HG02678 (cell line): ENCODE data around the gene SLC8A1.

ENCODE experiments used
- ATAC-seq: cut with Tn5 transposase; IDR thresholded peaks from one replicate; pipeline ENCODE4 v1.9.1; 2021; ENCODE audit warnings: mild to moderate bottlenecking, moderate library complexity; ENCODE audit not compliant: unreplicated experiment

Gene SLC8A1

GRCh38 chr2:40361478-40361877 is 90.4 kb downstream of the SLC8A1 start:
- no peak for ATAC-seq

DNA sequence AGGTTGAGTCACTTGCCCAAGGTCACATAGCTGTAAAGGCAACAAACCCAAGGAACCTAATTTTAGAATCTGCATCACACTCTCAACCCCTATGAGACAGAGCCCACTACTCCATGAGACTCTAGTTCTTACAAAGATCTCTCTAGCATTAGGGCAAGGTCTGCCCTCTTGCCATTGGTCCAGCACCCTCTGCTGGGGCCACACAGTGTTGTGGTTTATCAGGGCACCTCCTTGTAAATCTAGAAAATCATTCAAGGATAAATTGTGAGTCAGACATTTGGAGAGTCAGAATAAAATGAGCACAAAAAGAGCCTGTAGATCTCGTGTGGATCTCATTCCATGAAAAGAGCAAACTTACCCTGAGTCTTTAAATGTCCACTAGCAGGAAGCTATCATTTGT is 91.2 kb downstream of the SLC8A1 start:
- no peak for ATAC-seq

- no peak for ATAC-seq
Observed at GRCh38 chr2:40359811-40360210, 92.1 kb downstream of the SLC8A1 start.

DNA sequence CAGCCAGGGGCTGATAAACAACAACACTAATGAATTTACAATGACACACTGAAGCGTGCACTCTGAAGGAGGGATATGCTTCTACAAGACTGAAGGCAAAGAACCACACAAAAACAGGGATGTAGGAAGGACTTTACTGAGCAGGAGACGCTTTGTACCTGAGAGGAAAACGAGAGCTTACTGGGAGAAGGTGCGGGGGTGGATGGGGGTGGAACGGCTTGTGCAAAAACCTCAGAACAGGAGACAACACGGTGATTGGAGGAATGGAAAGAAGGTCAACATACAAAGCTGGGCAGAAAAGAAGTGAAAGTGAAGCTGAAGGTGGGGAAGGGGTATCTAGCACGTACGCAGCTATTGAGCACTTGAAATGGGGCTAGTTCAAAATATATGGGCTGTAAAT is 93.1 kb downstream of the SLC8A1 start:
- ATAC-seq: no peak

GRCh38 chr2:40357667-40358066 is 94.2 kb downstream of the SLC8A1 start:
- no peak for ATAC-seq

- ATAC-seq: no peak
Observed at GRCh38 chr2:40355451-40355850, 96.4 kb downstream of the SLC8A1 start.

DNA sequence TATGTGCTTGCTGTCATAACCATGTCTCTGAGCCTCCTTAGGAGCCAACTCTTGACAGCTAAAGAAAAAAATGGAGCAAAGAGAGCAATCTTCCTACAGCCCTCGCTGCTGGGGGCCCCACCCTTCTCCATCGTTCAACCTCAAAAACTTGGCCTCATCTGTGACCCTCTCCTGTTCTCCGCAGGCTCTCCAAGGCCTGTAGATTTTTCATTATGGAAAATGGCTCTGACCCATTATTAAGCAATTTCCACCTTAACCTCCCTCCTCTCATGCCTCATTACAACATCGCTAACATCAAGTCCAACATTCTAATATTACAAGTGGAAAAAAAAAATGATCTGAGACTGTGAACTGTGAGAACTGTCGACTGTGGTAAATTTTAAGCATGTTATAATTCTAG is 98.7 kb downstream of the SLC8A1 start:
- no peak for ATAC-seq

DNA sequence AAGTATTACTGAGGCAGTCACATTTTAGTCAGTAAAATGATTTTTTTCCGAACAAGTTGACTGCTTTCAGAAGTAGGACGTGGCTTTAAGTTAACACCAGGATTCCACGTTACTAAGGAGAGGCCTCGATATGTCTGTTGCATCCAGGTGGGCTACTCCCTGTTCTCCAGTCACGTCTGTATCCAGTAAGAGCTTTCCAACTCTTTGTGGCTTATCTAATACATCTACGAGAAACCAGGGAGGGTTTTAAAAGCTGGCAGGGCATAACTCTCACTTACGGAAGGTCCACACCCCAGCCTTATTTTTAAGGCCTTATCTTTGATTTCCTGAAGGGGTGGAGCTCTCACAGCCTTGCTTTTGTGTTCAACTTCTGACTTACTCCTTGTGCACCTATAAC is 99.2 kb downstream of the SLC8A1 start:
- ATAC-seq: no peak

DNA sequence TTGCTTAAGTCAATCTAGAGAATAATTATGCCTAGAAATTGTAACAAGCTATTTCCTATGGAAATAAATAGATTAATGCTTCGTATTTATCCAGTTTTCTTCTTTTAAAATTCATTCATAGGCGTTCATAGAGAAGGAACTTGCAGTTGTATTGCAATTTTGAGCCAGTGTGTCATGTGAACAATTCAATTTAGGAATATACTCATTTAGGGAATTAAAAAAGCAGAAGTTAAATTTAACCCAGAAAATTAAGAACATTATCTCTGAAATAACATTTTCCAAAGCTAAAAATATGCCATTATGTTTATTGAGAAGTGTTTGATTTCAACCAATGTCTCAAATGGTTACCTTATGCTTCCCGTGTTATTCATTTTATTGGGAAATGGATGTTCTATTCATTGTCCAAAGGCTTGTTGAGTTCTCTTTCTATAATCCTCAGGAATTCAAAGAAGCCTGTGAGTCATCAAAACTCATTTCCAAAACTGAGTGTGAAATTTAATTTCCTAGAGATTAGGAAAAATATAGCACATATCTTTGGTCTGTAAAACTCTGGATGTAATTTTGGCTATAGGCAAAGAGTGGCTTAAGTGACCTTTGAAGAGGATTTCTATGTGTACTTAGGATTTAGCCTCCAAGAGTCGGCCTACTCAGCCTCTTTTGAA is 99.7 kb downstream of the SLC8A1 start:
- no peak for ATAC-seq

DNA sequence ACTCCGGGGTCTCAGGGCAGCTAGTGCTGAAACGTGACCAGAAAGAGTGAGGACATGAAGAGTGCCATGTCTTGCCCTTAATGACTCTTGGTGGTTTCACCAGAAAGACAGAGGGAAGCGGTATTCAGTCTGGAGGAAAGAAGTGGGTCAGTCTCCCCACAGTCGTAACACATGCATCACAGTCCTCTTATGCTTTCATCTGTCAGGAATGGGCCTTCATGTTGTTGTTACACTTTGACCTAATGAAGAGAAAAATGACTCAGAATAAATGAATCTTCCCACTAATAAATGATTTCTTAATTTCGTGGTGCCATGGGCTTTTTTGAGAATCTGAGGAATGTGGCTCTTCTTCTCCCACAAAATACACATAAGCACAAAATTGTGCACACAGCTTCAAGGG is 103.2 kb downstream of the SLC8A1 start:
- no peak for ATAC-seq

DNA sequence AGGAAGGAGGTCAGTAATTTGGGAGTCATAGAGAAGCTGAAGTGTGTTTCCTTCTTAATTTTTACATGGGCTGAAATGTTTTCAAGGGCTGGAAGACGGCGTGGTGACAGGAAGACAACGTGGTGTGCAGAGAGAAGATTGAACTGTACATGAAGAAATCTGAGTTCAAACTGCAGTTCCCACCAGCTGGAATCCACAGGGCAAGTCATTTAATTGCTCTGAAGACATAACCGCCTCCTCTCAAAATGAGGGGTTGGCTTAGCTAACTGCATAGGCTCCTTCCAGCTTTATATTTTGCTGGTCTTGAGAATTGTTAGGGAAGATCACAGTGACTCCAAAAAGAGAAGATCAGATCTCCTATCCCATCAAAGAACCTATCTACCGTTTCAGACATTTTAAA is 103.9 kb downstream of the SLC8A1 start:
- ATAC-seq: no peak

- no peak for ATAC-seq
Observed at GRCh38 chr2:40346535-40347354, 105.1 kb downstream of the SLC8A1 start.

- ATAC-seq: no peak
Observed at GRCh38 chr2:40344364-40344763, 107.5 kb downstream of the SLC8A1 start.

DNA sequence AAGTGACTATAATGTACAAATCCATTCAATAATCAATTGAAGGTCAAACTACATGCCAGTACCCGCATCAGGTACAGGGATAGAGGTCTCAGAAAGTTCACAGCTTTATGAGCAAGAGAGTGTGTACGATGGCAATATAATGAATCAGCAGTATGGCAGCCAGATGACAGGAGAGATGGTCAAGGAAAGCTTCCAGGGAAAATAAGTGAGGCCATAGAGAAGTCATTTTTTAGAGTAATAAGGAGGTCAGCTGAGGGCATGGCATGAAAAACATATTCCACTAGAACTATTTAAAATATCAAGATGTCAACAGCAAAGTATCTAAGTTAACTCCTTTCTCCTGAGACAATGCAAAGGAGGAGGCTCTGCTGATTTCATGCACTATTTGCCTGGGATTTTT is 108.0 kb downstream of the SLC8A1 start:
- ATAC-seq: no peak

GRCh38 chr2:40341198-40341597 is 110.7 kb downstream of the SLC8A1 start:
- ATAC-seq: no peak

DNA sequence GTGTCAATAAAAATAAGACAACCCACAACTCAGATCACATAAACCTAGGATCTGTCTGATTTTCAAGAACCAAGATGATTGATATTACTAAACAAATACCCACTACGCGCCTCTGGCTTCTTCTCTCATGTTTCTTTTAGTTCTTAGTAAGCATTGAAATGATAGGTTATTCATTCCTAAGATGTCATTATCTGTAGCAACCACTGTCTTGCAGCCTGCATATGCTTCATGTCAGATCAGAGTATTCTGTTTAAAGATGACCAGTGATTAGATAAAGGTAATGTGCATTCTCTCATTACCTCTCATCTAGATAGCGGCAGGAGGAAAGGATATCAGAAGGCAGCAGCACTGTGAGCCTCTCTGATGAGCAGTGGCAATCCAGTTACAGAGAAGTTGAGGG is 112.9 kb downstream of the SLC8A1 start:
- ATAC-seq: no peak

- ATAC-seq: no peak
Observed at GRCh38 chr2:40332191-40332826, 119.6 kb downstream of the SLC8A1 start.

- ATAC-seq: no peak
Observed at GRCh38 chr2:40330096-40330495, 121.8 kb downstream of the SLC8A1 start.

- ATAC-seq: no peak
Observed at GRCh38 chr2:40329739-40330030, 122.2 kb downstream of the SLC8A1 start.

DNA sequence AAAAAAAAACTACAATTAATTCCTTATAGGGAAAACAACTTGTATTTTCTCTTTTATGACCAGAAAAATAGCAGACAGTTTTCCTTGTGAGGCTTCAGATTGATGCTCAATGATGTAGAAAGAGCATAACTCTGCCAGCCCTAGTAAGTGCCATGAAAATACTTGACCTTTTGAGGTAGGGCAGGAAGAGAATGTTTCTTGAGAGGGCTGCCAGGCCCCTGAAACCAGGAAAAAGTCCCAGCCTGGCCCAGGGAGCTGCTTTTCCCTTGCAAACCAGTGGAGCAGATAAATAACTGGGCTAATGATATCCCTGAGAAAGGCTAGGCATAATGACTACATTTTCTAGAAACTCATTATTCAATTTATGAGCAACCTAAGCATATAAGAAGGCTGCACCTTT is 126.8 kb downstream of the SLC8A1 start:
- no peak for ATAC-seq

DNA sequence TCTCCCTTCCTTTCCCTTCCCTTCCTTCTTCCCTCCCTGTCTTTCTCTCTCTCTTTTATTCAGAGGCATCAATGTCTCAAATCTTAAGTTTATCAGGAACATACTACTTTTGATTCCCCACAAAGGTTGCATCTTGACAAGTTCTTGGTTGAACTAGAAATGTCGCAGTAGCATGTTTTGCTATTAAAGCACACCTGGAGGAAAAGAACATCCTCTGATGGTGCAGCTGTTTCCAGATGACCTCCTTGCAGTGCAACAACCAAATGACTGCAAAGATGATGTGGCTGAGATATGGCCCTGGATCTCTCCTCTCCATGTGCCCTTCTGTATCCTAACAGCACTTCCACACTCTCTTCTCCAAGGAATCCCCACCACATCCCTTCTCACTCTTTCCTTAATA is 127.2 kb downstream of the SLC8A1 start:
- no peak for ATAC-seq

- no peak for ATAC-seq
Observed at GRCh38 chr2:40321822-40322221, 130.1 kb downstream of the SLC8A1 start.
